Cerebellar nuclear complex (tissue), 1 donor: ENCODE results near the gene FSD2.
A peak's percentile ranks its signal among the peaks of the same experiment; 100 is the strongest.
"Not testable (repeated sequence)": the region's sequence is repeated elsewhere in the genome, so short reads cannot be mapped to it uniquely, and the experiment has no call there.

ENCODE experiments used
- DNase-seq, 2 experiments: peaks; one replicate each; lab custom pipeline; 2025; lab: John Stamatoyannopoulos, UW

FSD2 gene

DNA sequence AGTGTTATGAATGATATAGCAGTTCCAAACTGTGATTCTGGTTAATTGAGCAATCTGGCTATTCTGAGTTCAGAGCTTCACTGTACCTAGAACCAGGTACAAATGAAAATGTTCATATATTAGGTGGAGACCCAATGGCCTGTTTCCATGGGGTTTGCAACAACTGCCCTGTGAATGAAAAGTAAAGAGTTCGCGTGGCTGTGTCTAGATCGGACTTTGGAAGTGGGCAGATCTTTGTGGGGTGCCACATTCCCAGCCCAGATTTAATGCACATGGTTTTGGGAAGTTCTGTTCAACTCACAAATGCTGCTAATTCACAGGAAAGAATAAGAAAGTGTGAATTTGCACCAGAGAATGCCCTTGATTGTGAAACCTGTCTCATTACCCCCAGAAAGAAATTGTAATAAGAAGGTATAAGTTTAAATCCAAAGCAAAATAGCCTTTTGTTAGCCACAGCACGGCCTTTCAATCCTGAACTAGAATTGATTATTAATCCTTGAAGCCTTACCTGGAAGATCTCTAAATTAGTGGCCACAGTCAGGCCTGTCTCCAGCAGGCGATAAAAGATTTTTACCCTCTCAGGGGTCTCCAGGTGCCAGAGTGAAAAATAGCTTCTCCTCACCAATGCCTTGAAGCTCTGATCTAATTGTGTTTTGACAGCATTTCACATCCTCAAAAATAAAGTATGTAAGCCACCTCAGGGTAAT is 26.2 kb upstream of the FSD2 start:
- no peak for DNase-seq

DNA sequence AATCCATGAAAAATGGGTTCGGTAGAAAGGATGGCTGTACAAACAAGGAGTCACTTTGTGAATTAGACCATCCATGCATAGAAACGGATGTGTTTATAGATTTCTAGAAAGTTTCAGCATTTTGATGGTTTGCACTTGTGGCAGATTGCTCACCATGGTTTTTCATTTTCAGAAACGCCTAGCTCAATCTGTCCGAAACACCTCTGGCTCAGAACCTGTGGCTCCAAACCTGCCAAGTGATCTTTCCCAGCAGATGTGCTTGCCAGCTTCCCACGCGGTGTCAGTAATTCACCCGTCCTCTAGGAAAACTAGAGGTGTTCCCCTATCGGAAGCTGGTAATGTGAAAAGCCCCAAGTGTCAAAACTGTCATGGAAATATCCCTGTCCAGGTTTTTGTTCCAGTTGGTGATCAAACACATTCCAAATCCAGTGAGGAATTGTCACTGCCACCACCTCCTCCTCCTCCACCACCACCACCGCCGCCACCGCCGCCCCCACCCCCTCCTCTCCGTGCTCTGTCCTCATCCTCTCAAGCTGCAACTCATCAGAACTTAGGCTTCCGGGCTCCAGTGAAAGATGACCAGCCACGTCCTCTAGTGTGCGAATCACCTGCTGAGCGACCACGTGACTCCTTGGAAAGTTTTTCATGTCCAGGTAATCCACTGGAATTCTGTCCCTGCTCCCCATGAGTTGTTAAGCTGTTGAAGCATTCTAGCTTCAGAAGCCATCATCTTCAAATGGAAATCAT is 24.7 kb upstream of the FSD2 start:
- DNase-seq = no peak

DNA sequence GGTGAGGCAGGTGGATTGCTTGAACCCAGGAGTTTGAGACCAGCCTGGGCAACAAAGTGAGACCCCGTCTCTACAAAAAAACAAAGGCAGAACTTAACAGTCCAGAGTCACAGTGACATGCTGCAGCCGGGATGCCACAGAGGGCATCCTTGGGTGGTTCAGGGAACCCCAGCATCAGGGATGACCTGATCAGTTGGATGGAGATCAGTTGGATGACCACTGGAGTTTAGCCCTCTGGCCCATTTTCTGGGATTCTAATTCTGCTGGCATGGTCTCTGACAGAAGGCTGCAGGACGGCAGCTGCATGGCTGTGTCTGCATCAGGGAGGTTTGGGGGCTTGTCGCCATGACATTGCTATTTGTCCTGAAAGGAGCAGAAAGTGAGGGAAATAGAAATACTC is 23.4 kb upstream of the FSD2 start:
- DNase-seq = no peak

DNA sequence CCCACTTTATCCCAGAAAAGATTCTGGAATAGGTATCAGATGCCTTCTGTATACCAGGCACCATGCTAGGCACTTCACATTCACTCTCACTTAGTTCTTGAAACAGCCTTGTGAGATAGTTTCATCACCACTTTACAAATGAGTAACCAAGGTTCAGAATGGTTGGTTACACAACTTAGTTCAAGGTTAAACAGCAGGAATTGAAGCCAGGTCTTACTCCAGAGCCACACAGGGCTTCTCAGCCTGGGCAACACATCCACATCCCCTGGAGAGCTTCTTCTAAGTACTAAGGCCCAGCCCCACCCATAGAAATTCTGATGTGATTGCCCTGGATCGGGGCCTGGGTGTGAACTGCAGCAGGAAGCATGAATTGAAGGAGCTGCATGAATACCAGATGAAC is 22.2 kb upstream of the FSD2 start:
- DNase-seq = no peak

DNA sequence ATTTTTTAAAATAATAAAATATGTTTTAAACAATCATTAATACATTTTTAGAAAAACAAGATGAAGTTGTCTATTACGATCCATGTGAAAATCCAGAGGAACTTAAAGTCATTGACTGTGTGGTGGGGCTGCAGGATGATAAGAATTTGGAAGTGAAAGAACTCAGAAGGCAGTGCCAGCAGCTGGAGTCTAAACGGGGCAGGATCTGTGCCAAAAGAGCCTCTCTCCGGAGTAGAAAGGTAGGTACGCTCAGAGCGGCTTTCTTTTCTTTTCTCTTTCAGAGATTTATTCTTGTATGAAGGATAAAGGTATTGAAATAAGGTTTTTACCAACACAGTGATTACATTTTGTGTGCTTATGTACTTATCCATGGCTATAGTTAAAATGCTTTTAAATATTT is 17.2 kb upstream of the FSD2 start:
- no peak for DNase-seq

DNA sequence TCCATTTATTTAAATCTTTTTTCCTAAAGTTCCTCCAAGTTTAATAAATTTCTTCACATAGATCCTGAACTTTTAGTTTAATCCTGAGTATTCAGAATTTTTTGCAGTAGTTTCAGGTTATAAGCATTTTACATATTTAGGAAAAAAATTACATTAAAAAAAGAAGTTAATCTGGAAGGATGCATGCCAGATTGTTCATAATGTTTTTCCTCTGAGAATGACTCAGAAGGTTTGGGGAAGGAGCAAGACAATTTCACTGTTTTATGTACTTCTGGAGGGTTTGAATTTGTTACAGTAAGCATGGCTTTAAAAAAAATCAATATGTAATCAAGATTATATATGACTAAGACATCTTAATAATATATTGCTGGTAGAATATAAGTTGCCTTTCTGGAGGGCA is 16.0 kb upstream of the FSD2 start:
- DNase-seq = not testable (repeated sequence)

DNA sequence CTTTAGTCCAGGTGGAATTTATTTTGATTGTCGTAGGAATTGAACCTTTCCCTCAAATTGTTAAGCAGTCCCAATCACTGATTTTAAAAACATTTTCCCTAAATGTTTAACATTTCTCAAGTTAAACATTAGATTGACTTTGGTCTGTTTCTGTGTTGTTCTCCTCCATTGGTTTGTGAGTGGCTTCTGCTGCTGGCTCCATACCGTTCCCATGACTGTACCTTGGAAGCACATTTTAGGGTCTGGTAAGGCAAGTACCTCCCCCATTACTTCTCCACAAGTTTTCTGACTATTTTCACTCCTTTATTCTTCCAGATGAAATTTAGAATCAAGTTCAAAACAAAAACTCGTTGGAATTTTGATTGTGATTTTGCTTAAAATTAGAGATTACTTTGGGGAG is 15.5 kb upstream of the FSD2 start:
- not testable (repeated sequence) for DNase-seq

DNA sequence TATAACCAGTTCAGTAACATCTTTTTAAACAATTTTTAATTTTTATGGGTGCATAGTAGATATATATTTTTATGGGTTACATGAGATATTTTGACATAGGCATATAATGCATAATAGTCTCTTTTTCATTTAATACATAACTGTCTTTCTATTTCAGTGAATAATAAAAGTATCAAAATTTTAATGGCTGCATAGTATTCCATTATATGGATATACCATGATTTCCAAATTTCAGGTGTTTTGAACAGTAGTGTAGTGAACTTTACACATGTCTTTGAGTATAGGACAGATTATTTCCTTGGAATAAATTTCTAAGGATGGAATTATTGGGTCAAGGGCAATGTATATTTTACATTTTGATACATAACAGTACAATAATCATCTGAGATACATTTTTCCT is 14.3 kb upstream of the FSD2 start:
- DNase-seq = no peak

DNA sequence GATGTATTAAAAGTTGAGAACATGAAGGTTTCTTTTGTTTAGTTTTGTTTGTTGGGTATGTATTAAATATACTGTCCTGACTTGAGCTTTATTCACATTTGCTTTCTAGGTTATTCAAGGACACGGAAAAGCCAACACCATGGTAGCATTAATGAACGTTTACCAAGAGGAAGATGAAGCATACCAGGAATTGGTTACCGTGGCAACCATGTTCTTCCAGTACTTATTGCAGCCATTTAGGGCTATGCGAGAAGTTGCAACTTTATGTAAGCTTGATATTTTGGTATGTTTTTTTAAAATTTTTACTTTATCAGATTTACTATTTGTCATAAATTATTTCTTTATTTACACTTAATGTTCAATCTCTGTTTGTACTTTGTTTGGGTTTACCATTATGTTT is 7.1 kb upstream of the FSD2 start:
- no peak for DNase-seq

DNA sequence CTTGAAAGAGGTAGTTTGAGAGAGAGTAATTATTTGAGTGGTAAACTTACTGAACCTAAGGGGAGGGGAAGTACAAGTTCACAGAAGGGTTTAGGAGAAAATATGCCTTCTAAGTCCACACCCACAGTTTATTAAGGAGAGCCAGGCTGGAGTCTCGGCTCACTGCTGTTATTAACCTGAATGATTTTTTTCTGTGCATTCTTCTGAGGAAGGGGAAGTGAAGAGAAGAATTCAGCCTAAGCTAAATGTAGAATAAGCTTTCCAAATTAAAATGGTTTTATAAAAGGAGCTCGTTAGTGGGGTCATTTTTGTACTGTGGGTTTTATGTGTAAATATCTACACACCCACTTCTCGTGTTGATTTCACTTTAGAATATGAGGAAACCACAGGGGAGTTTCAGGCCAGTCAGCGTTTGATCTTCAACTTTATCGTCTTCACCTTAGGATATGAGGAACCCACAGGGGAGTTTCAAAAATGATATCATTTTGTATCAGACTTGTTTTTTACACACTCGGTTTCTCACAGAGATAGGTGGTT is 5.1 kb upstream of the FSD2 start:
- DNase-seq = no peak

DNA sequence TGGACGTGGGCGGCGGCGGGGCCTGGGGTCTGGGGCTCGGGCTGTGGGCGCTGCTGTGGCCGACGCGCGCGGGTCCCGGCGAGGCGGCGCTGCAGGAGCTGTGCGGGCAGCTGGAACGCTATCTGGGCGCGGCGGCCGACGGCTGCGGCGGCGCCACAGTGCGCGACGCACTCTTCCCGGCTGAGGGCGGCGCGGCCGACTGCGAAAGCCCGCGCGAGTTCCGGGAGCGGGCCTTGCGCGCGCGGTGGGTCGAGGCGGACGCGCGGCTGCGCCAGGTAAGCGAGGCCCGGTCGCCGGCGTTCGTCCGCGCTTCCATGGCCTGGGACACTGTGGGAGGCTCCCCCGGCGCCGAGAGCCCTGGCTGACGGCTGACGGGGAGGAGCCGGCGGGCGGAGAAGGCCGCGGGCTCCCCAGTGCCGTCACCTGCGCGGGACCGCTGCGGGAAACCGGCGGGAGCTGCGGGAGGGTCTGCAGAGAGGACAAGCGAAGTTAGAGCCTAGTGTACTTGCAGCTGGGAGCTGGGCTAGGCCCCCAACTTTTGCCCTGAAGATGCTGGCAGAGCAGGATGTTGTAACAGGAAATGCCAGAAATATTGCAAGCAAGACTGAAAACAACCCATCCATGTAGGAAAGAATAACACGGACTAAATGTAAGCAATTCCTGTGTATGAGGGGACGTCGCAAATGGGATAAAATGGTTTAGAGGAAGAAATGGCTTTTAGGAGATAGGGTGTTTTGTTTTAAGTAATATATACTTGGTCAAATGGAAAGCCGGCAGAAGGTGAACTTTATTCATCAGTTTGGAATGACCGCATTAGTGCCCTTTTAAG is 4.4 kb upstream of the FSD2 start:
- no peak for DNase-seq

DNA sequence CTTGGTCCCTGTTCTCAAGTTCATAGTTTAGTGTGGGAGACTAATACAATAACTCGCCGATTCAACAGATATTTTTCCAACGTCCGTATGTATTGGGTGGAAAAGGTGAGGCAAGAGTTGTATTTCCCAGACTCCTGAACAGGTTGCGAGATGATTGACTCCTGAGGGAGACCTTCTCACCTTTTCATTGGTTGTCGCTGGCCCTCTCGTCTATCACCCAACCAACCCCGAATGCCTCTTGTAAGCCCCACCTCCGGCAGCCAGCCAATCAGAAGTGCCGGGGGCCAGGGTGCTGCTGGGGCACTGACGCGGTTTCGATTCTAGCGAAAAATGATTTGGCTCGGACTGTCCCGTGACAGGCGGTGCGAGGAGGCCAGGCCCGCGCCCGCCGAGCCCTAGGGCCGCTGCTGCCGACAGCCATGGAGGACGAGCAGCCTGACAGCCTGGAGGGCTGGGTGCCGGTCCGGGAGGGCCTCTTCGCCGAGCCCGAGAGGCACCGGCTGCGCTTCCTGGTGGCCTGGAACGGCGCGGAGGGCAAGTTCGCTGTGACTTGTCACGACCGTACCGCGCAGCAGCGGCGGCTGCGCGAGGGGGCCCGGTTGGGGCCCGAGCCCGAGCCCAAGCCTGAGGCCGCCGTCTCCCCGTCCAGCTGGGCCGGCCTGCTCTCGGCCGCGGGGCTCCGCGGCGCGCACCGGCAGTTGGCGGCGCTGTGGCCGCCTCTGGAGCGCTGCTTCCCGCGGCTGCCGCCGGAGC is 3.6 kb upstream of the FSD2 start, which contains the start of gene WHAMM:
Gene WHAMM, plus strand, starts transcription at position 321 of the 753 bp plus-strand sequence. Its CDS starts 99 bp downstream, at position 420.
- peak; percentile 75 to 96 for DNase-seq

DNA sequence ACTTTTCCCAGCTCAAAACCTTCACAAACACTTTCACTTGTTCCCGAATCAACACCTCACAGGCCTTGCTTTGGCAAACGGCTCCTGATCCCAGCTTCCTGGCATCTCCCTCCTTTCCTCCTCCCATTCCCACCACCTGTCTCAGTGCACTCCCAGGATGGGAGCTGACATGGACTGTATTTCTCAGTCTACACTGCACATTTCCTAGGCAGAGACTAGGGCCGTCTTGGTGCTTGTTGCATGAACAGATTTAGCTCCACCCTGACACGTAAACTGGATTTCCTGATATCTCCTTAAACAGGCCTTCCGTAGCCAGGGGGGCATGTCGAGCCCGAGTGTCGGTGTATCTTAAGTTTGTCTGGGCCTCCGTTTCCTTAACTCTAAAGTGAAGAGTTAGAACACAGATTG is 2.8 kb upstream of the FSD2 start:
- no peak for DNase-seq

DNA sequence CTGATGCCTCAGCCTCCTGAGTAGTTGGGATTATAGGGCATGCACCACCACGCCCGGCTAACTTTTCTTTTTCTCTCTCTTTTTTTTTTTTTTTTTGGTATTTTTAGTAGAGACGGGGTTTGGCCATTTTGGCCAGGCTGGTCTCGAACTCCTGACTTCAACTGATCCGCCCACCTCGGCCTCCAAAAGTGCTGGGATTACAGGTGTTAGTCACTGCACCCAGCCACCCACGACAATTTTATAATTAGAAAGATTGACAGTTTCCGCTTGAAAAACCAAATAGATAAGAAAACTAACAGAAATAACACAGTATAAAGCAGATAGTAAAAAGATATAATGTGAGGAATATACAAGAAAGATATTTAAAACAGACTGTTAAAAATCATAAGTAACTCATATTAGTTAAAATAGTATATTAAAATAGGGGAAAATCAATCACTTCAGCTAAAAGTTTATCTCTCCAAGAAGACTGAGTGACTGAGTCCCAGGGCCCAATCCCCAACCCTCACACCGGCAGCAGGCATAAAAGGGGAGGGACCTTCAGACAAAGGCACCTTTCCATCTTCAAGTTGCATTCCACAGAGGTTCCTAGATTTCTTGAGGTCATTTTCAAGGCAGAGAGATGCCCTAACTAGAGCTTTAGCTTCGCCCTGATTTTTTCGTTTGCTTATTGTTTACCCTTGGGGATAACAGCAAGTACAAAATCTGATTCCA is 2.2 kb upstream of the FSD2 start:
- no peak for DNase-seq

DNA sequence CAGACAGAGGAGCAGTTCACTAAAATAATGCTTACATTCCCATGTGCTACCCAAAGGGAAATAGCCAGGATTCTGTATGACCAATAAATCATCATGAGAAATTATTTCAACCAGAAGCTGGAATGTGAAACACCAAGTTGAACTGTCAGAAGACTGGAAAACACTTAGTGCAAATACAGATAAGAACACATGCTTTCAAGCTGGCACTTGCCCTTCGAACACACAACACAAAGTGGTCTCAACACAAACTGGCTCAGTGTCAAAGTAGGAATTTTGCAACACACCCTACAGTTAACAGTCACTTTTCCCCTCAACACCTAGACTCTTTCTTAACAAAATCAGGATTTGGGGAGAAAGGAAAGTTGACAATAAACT is 1.3 kb downstream of the FSD2 start:
- no peak for DNase-seq

DNA sequence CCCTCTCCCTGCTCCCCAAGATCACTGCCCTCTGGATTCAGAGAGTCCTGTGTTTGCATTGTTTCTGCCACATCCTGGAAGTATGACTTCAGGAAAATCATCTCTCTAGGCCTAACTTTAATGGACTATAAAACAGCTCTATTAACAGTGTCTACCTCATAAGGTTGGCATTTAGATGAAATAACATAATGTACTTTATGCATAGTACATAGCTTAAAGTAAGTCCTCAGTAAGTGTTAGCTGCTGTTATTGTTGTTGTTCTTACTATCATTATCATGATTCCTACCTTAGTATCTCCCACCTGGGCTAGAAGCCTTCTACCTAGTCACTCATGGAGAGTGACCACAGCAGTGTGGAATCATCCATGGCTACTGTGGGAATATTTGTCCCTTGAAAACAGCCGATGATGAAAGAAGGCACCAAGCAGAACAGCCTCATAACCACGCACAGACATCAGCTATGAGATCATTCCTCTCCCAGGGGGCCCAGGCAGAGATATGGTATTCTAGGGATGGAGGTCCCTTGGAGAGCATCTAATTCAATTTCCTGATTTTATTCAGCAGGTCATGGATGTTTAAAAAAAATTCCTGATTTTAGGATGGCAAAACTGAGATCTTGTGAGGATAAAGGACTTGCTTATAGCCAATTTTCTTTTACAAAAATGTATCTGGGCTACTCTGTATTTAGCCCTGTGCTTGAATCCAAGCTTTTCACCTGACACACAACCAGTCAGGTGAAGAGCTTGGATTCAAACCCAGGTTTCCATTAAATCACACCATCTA is 1.9 kb downstream of the FSD2 start:
- DNase-seq = no peak

DNA sequence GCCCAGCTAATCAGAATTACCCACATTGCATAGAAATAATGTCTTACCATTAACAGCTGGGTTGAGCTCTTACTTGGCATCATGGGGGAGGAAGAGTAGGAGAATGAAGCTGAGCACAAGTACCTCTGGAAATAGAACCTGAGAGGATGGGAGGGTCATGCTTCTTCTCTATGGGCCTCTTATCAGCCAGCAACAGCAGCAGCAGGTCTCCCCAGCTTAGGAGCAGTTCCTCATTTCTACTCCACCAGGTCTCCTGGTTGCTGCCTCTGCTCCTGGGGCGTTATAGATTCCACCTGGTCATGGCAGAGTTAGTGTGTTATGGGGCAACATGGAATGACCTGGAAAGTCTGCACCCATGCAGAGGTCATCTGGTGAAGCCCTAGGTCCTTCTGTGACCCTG is 3.4 kb downstream of the FSD2 start:
- DNase-seq = no peak

DNA sequence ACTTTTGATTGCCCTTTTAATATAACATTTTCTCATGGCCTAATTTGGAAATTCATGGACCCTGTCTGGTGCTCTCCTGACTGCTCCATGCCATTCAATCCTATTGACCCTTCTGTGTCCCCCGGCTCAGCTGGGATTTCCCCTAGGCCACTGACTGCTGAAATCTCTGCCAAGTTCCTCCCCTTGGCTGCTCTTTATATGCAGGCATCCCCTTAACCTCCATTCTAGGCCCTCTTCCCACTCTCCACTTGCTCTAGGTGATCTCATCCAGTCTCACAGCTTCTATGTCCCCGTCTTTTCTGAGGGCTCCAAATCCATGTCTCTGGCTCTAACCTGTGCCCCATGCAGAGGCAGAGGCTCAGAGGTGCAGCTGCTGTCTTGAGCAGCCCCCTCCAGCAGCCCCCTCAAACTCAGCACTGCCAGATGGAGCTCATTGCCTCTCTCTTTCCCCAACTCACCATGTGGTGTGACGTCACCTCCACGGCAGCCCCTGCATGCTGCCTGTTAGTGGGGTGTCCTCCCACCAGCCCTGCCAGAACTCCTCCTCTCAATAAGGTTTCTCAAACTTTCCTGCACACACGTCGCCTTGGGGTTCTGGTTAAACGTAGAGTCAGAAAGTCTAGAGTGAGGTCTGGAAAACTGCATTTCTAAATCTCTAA is 6.6 kb downstream of the FSD2 start:
- no peak for DNase-seq

DNA sequence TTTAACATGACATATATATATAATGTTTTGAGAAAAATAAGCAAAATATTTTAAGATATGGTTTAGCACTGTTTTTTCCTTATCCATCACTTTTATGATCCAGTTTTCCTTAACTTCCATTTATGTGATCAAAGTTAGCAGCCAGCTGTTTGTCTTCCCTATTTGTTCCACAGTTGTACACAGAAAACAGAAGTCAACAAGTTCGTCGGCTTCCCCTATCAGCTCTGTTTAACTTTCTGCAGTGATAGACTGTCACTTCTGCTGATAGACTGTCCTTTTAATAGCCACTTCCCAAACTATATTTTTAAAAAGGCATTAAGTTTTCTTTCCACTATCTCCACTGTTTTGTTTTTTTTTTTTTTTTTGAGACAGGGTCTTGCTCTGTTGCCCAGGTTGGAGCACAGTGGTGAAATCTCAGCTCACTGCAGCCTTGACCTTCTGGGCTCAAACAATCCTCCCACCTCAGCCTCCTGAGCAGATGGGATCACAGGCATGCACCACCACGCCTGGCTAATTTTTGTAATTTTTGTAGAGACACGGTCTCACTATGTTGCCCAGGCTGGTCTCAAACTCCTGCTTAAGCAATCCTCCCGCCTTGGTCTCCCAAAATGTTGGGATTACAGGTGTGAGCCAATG is 7.2 kb downstream of the FSD2 start:
- no peak for DNase-seq
